Activated T-cell treated with anti-CD3 and anti-CD28 coated beads, Interleukin-2, amount 50 U/mL, for 4 hours (primary cell): ENCODE measurements around the gene CUTA. TPM values are rescaled to one million over a fixed set of nuclear protein-coding genes. Genes with fewer than 3 reads are reported as not detected.

Experiments
- ATAC-seq, 2 donors: fragments of 200-7000 bp; cut with Tn5 transposase; one replicate each; pipeline ENCODE4 v1.10.0; 2021
- DNase-seq: peaks from one replicate; pipeline ENCODE4 v3.0.0-alpha.2; 2020
- H3K27me3 Mint-ChIP-seq: one replicate; pipeline ENCODE4 v1.8.0; 2021; ENCODE audit warnings: low read depth, mixed read lengths
- H3K36me3 Mint-ChIP-seq: one replicate; pipeline ENCODE4 v1.8.0; 2022; ENCODE audit warnings: mixed read lengths; ENCODE audit not compliant: insufficient read depth
- H3K4me1 Mint-ChIP-seq: one replicate; pipeline ENCODE4 v1.8.0; 2021; ENCODE audit warnings: low read depth, mixed read lengths
- H3K4me3 Mint-ChIP-seq: one replicate; pipeline ENCODE4 v1.8.0; 2021; ENCODE audit warnings: mild to moderate bottlenecking, moderate library complexity, mixed read lengths
- H3K9me3 Mint-ChIP-seq: one replicate; pipeline ENCODE4 v1.8.0; 2021; ENCODE audit warnings: mixed read lengths
- total RNA-seq, 3 donors: library from RNA; stranded (reverse); gene quantifications; one replicate each; pipeline ENCODE4 v1.2.1, GENCODE V29; 2021

CUTA gene
- total RNA-seq, 3 donors from 2014 or later, result 76.6 to 84.5 (median 79.2) TPM

DNA sequence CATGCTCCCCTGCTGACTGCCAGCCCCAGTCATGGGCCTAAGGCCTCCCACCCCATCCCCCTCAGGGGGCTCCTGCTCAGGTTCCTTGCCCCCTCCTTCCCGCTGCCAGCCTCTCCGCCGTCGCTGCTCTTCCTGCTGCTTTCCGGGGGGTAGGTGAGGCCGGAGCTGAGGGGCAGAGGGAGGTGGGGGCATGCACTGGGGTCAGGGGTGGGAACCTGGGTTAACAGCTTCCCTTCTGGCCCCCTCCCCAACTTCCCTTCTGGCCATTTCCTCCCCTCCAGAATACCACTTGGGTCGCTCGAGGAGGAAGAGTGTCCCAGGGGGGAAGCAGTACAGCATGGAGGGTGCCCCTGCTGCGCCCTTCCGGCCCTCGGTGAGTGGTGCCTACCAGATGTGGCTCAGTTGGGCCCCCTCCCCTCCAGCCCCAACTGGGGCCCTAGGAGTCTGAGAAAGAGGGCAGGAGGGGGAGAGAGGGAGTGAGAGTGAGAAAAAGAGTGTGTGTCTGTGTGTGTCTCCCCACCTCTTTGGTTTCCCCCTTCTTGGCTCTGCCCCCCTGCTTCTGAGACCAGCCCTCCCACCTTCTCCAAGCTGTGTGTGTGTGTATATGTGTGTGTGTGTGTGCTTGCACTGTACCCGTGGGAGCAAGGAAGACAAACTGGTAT is 14.1 kb upstream of the CUTA start:
- DNase-seq (no peak), ATAC-seq (no peak)
- H3K4me1 Mint-ChIP-seq, result peaks cover 56% of the 10 kb centered on the region

DNA sequence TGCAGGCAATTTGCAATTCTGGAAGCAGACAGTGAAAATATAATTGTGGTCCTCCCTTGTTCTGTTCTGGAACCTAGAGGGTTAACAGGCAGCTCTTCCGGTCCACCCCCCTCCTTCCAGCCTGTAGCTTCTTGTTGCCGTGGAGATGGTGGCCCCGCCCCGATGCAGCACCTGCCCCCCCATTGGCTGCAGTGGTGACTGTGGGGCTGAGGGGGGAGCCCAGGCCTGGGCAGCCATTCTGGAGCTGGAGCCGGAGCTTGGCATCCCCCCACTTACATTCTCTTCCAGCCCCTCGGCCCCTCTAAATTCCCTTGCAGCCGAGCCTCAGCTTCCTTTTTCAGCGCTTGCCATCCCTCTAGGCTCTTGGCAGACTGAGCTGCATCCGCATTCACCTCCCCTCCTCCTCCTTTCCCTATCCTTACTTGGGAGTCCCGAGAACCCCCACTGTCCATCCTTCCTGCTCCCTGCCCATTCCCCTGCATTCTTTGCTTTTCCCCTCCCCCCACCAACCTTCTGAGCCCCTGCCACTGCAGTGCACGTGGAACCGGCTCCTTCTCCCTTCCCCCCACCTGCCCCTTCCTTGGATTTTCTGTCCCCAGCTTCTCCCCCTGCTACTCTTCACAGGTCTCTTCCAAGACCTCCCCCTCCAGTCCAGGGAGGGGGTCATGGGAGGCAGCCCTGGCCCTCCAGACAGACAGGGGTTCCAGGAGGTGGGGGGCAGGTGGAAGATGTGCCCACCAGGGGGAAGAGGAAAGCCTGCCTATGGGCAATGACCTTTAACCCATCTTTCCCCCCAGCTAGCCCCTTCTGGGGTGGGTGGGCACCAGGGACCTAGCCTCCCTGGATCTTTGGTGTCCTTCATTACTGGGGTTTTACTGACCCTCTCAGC is 13.3 kb upstream of the CUTA start:
- Mint-ChIP-seq H3K4me1 (peaks cover 61% of the 10 kb centered on the region), H3K36me3 (no peaks in the 10 kb centered on the region), H3K4me3 (peak overlapping the region; percentile 85), H3K9me3 (no peaks in the 10 kb centered on the region), H3K27me3 (no peaks in the 10 kb centered on the region)
- ATAC-seq (peak; percentile 58 to 72), DNase-seq (peak; percentile 70)

More for the DNA sequence above, 14.1 kb upstream of the CUTA start:
- H3K4me3 Mint-ChIP-seq, result peak overlapping the region; percentile 48
- H3K27me3 Mint-ChIP-seq, result no peaks in the 10 kb centered on the region
- H3K9me3 Mint-ChIP-seq, result no peaks in the 10 kb centered on the region
- no peaks in the 10 kb centered on the region for H3K36me3 Mint-ChIP-seq

- no peak for DNase-seq
Observed at GRCh38 chr6:33430334-33430733, 12.4 kb upstream of the CUTA start.

DNA sequence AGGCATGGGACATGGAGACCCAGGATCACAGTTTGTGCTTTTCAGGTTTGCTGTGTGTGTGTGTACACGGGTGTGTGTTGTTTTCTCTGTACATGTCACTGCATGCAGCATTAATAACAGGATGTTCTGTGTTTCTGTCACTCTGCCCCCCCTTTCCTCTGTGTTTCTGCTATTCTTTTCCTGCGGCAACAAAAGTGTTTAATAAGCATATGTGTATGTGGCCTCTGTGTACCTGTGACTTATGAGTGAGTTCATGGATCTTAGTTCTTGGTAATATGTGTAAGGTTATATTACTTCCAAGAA is 11.8 kb upstream of the CUTA start:
- no peak for DNase-seq
- H3K9me3 Mint-ChIP-seq, result no peaks in the 10 kb centered on the region
- H3K4me3 Mint-ChIP-seq, result peak overlapping the region; percentile 85
- ATAC-seq, result no peak
- H3K4me1 Mint-ChIP-seq, result peaks cover 71% of the 10 kb centered on the region
- no peaks in the 10 kb centered on the region for H3K36me3 Mint-ChIP-seq
- no peaks in the 10 kb centered on the region for H3K27me3 Mint-ChIP-seq

More at GRCh38 chr6:33430334-33430733, 12.4 kb upstream of the CUTA start:
- peaks cover 65% of the 10 kb centered on the region for H3K4me1 Mint-ChIP-seq
- ATAC-seq, result no peak
- H3K4me3 Mint-ChIP-seq, result peak overlapping the region; percentile 85
- no peaks in the 10 kb centered on the region for H3K27me3 Mint-ChIP-seq
- no peaks in the 10 kb centered on the region for H3K9me3 Mint-ChIP-seq
- H3K36me3 Mint-ChIP-seq, result no peaks in the 10 kb centered on the region

DNA sequence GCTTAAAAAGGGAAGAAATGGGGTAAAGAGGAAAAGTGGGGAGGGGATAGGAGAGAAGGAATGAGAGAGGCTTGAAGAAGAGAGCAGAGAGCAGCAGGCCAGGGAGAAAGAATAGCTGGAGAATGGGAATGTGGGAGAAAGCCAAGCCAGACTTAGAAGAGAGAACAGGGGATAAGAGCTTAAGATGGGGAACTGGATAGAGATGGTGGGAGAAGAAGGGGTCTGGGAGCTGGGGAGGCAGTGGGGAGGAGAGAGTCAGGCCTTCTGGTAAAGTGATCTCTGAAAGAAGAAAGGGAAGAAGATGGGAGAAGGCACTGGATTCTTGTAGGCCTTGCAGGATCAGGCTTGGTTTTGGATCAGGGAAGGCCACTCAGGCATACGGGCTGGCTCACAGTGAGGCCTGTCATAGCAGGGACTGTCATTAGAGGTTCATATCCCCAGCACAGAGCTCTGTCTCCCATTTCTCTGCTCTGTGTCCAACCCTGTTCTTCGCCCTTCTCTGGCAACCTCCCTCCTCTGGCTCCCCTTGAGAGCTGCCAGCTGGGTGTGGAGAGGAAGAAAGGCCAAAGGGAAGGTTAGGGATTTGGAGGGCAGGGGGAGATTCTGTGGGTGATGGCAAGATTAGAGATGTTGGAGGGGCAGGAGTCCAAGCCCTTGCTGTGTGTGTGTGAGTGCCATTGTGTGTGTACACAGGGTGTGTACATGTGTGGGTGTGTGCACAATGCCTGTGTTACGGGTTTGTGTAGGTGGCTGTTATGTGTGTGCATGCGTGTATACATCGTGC is 11.3 kb upstream of the CUTA start:
- Mint-ChIP-seq H3K9me3 (no peaks in the 10 kb centered on the region), H3K36me3 (no peaks in the 10 kb centered on the region), H3K4me1 (peaks cover 77% of the 10 kb centered on the region)

DNA sequence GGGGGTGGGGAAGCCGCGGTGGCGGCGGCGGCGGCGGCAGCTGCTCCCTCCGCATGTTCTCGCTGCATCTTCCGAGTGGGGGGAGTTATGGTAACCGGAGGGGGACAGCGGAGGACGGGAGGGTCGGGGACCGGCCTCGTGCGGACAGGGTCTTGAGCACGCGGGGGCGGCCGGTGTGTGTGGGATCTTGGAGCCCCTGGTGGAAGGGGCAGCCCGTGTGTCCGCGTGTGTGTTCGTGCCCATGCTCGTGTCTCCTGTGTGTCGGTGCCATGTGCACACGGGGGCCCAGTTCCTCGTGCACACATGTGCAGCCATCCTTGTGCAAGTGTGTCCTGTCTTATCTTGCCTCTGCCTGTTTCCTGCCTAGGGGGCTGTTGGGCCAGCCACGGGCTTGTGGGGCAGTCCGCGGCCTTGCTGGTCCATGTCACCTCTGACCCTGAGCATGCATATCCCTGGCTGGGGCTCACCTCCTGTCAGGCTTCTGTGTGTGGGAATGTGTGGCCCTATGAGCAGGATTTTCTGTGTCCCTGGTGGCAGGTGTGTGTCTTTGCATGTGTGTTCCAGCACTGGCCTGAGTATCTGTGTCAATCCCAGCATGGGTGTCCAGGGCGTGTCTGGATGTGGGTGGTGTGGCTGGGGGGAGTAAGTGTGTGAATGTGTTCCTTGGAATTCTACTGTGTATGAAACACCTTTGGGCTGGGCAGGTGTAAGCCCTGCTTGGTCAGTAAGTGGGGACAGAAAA is 10.5 kb upstream of the CUTA start:
- Mint-ChIP-seq H3K36me3 (no peaks in the 10 kb centered on the region), H3K27me3 (no peaks in the 10 kb centered on the region), H3K4me1 (peaks cover 80% of the 10 kb centered on the region), H3K4me3 (peak overlapping the region; percentile 85), H3K9me3 (no peaks in the 10 kb centered on the region)
- ATAC-seq (peak; percentile 12 to 17), DNase-seq (no peak)

More for the DNA sequence above, 11.3 kb upstream of the CUTA start:
- no peak for ATAC-seq
- no peak for DNase-seq
- peak overlapping the region; percentile 85 for H3K4me3 Mint-ChIP-seq
- H3K27me3 Mint-ChIP-seq, result no peaks in the 10 kb centered on the region

DNA sequence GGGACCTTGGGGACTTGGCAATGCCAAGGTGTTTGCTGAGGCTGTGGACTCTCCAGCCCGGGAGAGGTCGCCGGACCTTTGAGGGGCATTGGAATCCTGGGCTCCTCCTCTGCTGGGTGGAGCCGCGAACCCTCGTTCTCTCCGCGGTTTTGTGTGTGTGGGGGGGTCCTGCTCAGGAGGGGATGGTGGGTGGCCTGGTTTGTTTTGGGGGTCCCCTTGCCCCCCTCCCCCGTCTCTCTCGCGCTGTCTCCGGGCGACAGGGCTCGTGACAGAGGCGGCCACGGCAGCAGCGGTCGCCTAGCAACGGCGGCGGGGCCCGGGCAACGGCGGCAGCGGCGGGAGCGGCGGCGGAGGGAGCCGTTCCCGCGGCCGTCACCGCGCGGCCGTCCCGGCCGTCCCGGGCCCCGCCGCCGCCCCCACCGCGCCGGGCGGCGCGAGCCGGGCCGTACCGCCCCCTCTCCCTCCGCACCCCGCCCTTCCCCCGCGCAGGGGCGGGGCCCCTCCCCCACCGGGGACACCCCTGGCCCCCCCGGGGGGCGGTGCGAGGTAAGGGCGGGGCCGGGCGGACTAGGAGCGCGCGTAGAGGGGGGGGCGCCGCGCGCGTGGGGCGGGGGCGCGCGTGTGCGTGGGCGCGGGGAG is 9.8 kb upstream of the CUTA start:
- Mint-ChIP-seq H3K36me3 (no peaks in the 10 kb centered on the region), H3K27me3 (no peaks in the 10 kb centered on the region), H3K4me3 (peak overlapping the region; percentile 90), H3K4me1 (peaks cover 75% of the 10 kb centered on the region), H3K9me3 (no peaks in the 10 kb centered on the region)
- DNase-seq (peak; percentile 67), ATAC-seq (peak; percentile 13 to 14)

DNA sequence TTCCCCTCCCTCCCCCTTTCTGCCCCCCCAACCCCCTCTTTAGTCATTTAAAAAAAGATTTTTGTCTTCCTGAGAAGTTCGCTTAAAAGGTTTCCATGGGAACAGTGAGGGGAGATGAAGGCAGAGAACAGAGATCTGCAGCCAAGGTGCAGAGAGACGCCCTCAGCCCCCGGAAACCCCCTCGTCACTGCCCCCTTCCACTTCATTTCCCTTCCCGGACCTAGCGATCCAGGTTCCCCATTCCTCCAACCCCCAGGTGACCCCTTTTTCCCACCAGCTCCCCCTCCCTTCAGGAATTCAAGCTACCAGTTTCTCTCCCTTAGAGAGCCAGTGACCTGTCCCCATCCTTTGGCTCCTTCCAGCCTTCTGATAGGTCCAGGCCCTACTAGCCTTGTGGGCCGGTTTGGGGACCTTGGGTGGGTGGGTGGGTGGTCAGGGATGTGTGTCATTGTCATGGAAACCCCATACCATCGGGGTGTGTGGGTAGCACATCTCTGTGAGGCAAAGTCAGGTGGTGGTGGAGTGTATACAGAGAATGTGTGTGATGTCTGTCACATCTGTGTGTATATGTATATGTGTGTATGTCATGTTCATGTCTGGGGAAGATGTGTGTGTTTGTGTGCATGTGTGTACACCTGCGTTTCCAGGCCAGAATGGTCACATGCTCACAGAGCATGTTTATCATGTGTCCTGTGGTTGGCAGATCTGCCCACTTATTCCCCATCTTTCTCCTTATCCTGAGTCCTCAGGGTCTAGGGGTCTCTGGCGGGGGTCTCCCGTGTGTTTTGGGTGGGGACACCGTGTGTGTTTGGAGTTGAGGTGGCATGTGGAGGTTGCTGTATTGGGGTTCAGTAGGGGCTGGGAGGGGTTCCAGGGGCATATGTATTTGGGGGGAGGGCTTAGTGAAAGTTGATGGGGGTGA is 8.9 kb upstream of the CUTA start:
- H3K27me3 Mint-ChIP-seq, result no peaks in the 10 kb centered on the region

DNA sequence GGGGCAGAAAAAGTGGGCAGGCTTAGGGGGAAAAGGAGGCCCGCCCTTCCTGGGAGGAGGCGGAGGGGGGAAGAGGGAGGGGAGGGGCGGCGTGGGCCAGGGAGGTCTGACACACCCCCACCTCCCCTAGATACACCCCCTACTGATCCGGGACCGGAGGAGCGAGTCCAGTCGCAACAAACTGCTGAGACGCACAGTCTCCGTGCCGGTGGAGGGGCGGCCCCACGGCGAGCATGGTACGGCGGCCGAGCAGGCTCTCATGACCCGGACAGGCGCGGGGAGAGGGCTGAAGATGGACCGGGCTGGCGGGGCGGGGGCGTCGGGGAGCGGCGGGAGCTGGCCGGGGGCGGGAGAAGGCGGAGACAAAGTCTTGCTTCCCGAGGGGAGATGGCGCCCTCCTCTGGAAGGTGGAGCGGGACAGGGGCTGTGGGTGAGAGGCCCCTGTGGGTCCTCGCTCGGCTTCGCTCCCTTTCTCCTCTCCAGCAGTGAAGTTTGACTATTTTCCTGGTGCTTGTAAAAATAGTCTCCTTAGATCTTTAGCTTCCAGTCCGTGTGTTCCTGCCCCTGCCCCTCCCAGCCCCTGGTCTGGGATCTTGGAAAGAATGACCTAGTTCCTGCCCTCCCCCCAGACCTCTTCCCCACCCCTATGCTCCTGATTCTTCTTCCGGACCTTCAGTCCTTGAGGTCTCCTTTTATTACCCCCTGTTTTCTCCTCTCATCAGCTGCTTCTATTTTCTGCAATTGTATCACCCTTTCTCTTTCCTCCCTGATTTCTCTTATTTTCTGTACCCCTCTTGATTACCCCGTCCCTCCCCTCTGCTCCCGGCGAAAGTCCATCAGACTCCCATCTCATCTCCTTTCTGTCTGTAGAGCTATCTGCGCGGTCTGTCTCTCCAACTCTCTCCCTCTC is 8.0 kb upstream of the CUTA start:
- no peaks in the 10 kb centered on the region for H3K9me3 Mint-ChIP-seq
- peaks cover 69% of the 10 kb centered on the region for H3K4me1 Mint-ChIP-seq
- ATAC-seq (peak; percentile 51 to 60), DNase-seq (peak; percentile 77)
- no peaks in the 10 kb centered on the region for H3K27me3 Mint-ChIP-seq
- H3K36me3 Mint-ChIP-seq, result no peaks in the 10 kb centered on the region
- H3K4me3 Mint-ChIP-seq, result peak overlapping the region; percentile 90

More for the DNA sequence above, 8.9 kb upstream of the CUTA start:
- Mint-ChIP-seq H3K4me1 (peaks cover 67% of the 10 kb centered on the region), H3K9me3 (no peaks in the 10 kb centered on the region), H3K4me3 (peak overlapping the region; percentile 90), H3K36me3 (no peaks in the 10 kb centered on the region)
- ATAC-seq (peak; percentile 8 to 13), DNase-seq (no peak)

DNA sequence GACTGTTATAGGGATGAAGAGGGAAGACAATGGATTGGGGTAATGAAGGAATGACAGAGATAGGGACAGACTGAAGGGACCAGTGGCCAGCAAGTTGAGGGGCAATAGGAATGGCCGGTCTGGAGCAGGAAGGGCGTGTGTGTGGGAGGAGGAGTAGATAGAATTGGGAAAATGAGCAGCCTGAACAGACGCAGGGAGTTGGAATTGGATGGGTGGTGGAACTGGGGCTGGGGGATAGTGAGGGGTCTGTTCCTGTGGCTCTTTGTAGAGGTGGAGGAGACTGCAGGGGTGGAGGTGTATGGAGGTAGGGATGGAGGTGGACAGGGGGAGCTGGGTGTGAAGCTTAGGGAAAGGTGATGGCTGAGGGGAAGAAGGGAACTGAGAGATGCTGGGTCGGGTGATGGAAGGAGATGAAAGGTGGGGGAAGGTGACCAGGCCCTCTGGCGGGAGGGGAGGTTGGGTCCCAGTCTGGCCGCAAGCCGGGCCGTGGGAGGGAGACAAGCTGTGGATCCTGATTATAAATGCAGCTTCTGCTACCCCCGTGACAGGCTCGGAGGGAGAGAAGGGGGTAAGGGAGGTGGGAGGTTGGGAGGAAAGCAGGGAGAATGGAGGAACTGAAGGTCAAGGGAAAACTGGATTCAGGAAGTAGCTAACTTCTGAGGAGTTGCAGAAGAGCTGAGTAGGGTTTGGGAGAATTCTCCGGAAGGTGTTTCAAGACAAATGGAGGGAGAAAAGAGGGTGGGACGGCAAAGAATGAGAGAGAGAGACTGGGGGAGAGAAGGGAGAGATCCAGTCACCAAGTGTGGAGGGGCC is 7.2 kb upstream of the CUTA start:
- ATAC-seq (no peak), DNase-seq (no peak)
- peaks cover 63% of the 10 kb centered on the region for H3K4me1 Mint-ChIP-seq
- H3K9me3 Mint-ChIP-seq, result no peaks in the 10 kb centered on the region
- peak overlapping the region; percentile 90 for H3K4me3 Mint-ChIP-seq
- H3K27me3 Mint-ChIP-seq, result no peaks in the 10 kb centered on the region
- H3K36me3 Mint-ChIP-seq, result no peaks in the 10 kb centered on the region

GRCh38 chr6:33423777-33424176 is 5.9 kb upstream of the CUTA start:
- no peaks in the 10 kb centered on the region for H3K9me3 Mint-ChIP-seq
- ATAC-seq (no peak), DNase-seq (no peak)
- no peaks in the 10 kb centered on the region for H3K27me3 Mint-ChIP-seq
- no peak overlapping the region for H3K4me3 Mint-ChIP-seq
- peaks cover 61% of the 10 kb centered on the region for H3K4me1 Mint-ChIP-seq
- no peaks in the 10 kb centered on the region for H3K36me3 Mint-ChIP-seq
